ENCODE measurements around the gene POTEH.
"Not testable (repeated sequence)": the region's sequence is repeated elsewhere in the genome, so short reads cannot be mapped to it uniquely, and the experiment has no call there.

Gene POTEH

GRCh38 chr22:15689012-15689748 lies 646 bp upstream of the POTEH start:
- not testable (repeated sequence) for DNase-seq (ENCODE audit: low spot score); H3K79me1 ChIP-seq (ENCODE audit: low read depth, low read length)
- no CpG with 5 or more reads among the region's 77 CpGs for WGBS, 2 donors (ENCODE audit: extremely low coverage in 2 of 2, insufficient read length in 2 of 2, insufficient replicate concordance in 1 of 2)

GRCh38 chr22:15713600-15713999 lies 23.8 kb downstream of the POTEH start:
- not testable (repeated sequence) for H4K8ac ChIP-seq (ENCODE audit: low read depth, low read length); H3K14ac ChIP-seq (ENCODE audit: low read length); H3K9ac ChIP-seq (ENCODE audit: low read depth, low read length, poor library complexity); H3K4me1 ChIP-seq (ENCODE audit: control insufficient read depth in 2 of 2, insufficient read depth in 1 of 2, low read depth in 1 of 2, low read length in 2 of 2); H2AK5ac ChIP-seq (ENCODE audit: low read depth, low read length); DNase-seq (ENCODE audit: low spot score); H3K4ac ChIP-seq (ENCODE audit: low read length); H3K27ac ChIP-seq (replicated peaks; ENCODE audit: low read length); H3K27me3 ChIP-seq (ENCODE audit: control insufficient read depth in 3 of 3, insufficient read depth in 3 of 3, low read depth in 1 of 3, low read length in 3 of 3); H3K4me2 ChIP-seq (ENCODE audit: insufficient read depth, low read length, poor library complexity, severe bottlenecking); H3K36me3 ChIP-seq (replicated peaks in 1 of 2; ENCODE audit: control insufficient read depth in 2 of 2, insufficient read depth in 2 of 2, low read length in 2 of 2); H3K9me3 ChIP-seq (replicated peaks in 1 of 2; ENCODE audit: control insufficient read depth in 2 of 2, insufficient read depth in 1 of 2, low read depth in 1 of 2, low read length in 2 of 2); H2AFZ ChIP-seq (ENCODE audit: low read length); H2BK15ac ChIP-seq (ENCODE audit: low read length); H3K79me1 ChIP-seq (ENCODE audit: low read depth, low read length); H3K18ac ChIP-seq (ENCODE audit: low read length); H2BK12ac ChIP-seq (ENCODE audit: low read length); H2BK120ac ChIP-seq (ENCODE audit: low read depth, low read length); H3K23ac ChIP-seq (ENCODE audit: low read depth, low read length, poor library complexity); H3K4me3 ChIP-seq (ENCODE audit: low read length in 2 of 2); H4K91ac ChIP-seq (ENCODE audit: low read depth, low read length, poor library complexity); H2BK5ac ChIP-seq (ENCODE audit: low read length)
- no CpG with 5 or more reads among the region's 4 CpGs for WGBS, 2 donors (ENCODE audit: extremely low coverage in 2 of 2, insufficient read length in 2 of 2, insufficient replicate concordance in 1 of 2)

More at GRCh38 chr22:15689012-15689748, 646 bp upstream of the POTEH start:
- H3K9me3 ChIP-seq (replicated peaks in 1 of 2; ENCODE audit: control insufficient read depth in 2 of 2, insufficient read depth in 1 of 2, low read depth in 1 of 2, low read length in 2 of 2); H3K4ac ChIP-seq (ENCODE audit: low read length); H3K4me3 ChIP-seq (ENCODE audit: low read length in 2 of 2); H4K91ac ChIP-seq (ENCODE audit: low read depth, low read length, poor library complexity); H2AK5ac ChIP-seq (ENCODE audit: low read depth, low read length); H2AFZ ChIP-seq (ENCODE audit: low read length); H3K23ac ChIP-seq (ENCODE audit: low read depth, low read length, poor library complexity); H3K4me1 ChIP-seq (ENCODE audit: control insufficient read depth in 2 of 2, insufficient read depth in 1 of 2, low read depth in 1 of 2, low read length in 2 of 2); H3K9ac ChIP-seq (ENCODE audit: low read depth, low read length, poor library complexity); H3K14ac ChIP-seq (ENCODE audit: low read length); H4K8ac ChIP-seq (ENCODE audit: low read depth, low read length); H2BK120ac ChIP-seq (ENCODE audit: low read depth, low read length); H3K36me3 ChIP-seq (replicated peaks in 1 of 2; ENCODE audit: control insufficient read depth in 2 of 2, insufficient read depth in 2 of 2, low read length in 2 of 2); H3K4me2 ChIP-seq (ENCODE audit: insufficient read depth, low read length, poor library complexity, severe bottlenecking); H3K27ac ChIP-seq (replicated peaks; ENCODE audit: low read length); H3K27me3 ChIP-seq (ENCODE audit: control insufficient read depth in 3 of 3, insufficient read depth in 3 of 3, low read depth in 1 of 3, low read length in 3 of 3); H3K18ac ChIP-seq (ENCODE audit: low read length); H2BK12ac ChIP-seq (ENCODE audit: low read length); H2BK15ac ChIP-seq (ENCODE audit: low read length); H2BK5ac ChIP-seq (ENCODE audit: low read length): not testable (repeated sequence)

- H2AFZ ChIP-seq (ENCODE audit: low read length); H3K9ac ChIP-seq (ENCODE audit: low read depth, low read length, poor library complexity); H2AK5ac ChIP-seq (ENCODE audit: low read depth, low read length); H4K8ac ChIP-seq (ENCODE audit: low read depth, low read length); H3K79me1 ChIP-seq (ENCODE audit: low read depth, low read length); H3K36me3 ChIP-seq (replicated peaks in 1 of 2; ENCODE audit: control insufficient read depth in 2 of 2, insufficient read depth in 2 of 2, low read length in 2 of 2); H3K9me3 ChIP-seq (replicated peaks in 1 of 2; ENCODE audit: control insufficient read depth in 2 of 2, insufficient read depth in 1 of 2, low read depth in 1 of 2, low read length in 2 of 2); H3K4ac ChIP-seq (ENCODE audit: low read length); H4K91ac ChIP-seq (ENCODE audit: low read depth, low read length, poor library complexity); H3K27me3 ChIP-seq (ENCODE audit: control insufficient read depth in 3 of 3, insufficient read depth in 3 of 3, low read depth in 1 of 3, low read length in 3 of 3); H2BK12ac ChIP-seq (ENCODE audit: low read length); H2BK15ac ChIP-seq (ENCODE audit: low read length); H3K14ac ChIP-seq (ENCODE audit: low read length); H3K4me3 ChIP-seq (ENCODE audit: low read length in 2 of 2); H3K27ac ChIP-seq (replicated peaks; ENCODE audit: low read length); H3K23ac ChIP-seq (ENCODE audit: low read depth, low read length, poor library complexity); H2BK120ac ChIP-seq (ENCODE audit: low read depth, low read length); H3K18ac ChIP-seq (ENCODE audit: low read length); H2BK5ac ChIP-seq (ENCODE audit: low read length); H3K4me2 ChIP-seq (ENCODE audit: insufficient read depth, low read length, poor library complexity, severe bottlenecking); DNase-seq (ENCODE audit: low spot score); H3K4me1 ChIP-seq (ENCODE audit: control insufficient read depth in 2 of 2, insufficient read depth in 1 of 2, low read depth in 1 of 2, low read length in 2 of 2): not testable (repeated sequence)
- WGBS, 2 donors (ENCODE audit: extremely low coverage in 2 of 2, insufficient read length in 2 of 2, insufficient replicate concordance in 1 of 2) = no CpG with 5 or more reads among the region's 2 CpGs
Observed at GRCh38 chr22:15714125-15714524, 24.3 kb downstream of the POTEH start.

- not testable (repeated sequence) for H3K27me3 ChIP-seq (ENCODE audit: control insufficient read depth in 3 of 3, insufficient read depth in 3 of 3, low read depth in 1 of 3, low read length in 3 of 3); H3K4me3 ChIP-seq (ENCODE audit: low read length in 2 of 2); H3K14ac ChIP-seq (ENCODE audit: low read length); H3K9ac ChIP-seq (ENCODE audit: low read depth, low read length, poor library complexity); H3K79me1 ChIP-seq (ENCODE audit: low read depth, low read length); H3K4ac ChIP-seq (ENCODE audit: low read length); H3K27ac ChIP-seq (replicated peaks; ENCODE audit: low read length); H2AFZ ChIP-seq (ENCODE audit: low read length); H3K18ac ChIP-seq (ENCODE audit: low read length); H2AK5ac ChIP-seq (ENCODE audit: low read depth, low read length); H3K36me3 ChIP-seq (replicated peaks in 1 of 2; ENCODE audit: control insufficient read depth in 2 of 2, insufficient read depth in 2 of 2, low read length in 2 of 2); H2BK12ac ChIP-seq (ENCODE audit: low read length); H2BK120ac ChIP-seq (ENCODE audit: low read depth, low read length); H4K91ac ChIP-seq (ENCODE audit: low read depth, low read length, poor library complexity); DNase-seq (ENCODE audit: low spot score); H2BK5ac ChIP-seq (ENCODE audit: low read length); H3K4me1 ChIP-seq (ENCODE audit: control insufficient read depth in 2 of 2, insufficient read depth in 1 of 2, low read depth in 1 of 2, low read length in 2 of 2); H3K23ac ChIP-seq (ENCODE audit: low read depth, low read length, poor library complexity); H3K4me2 ChIP-seq (ENCODE audit: insufficient read depth, low read length, poor library complexity, severe bottlenecking); H4K8ac ChIP-seq (ENCODE audit: low read depth, low read length); H3K9me3 ChIP-seq (replicated peaks in 1 of 2; ENCODE audit: control insufficient read depth in 2 of 2, insufficient read depth in 1 of 2, low read depth in 1 of 2, low read length in 2 of 2); H2BK15ac ChIP-seq (ENCODE audit: low read length)
- WGBS, 2 donors (ENCODE audit: extremely low coverage in 2 of 2, insufficient read length in 2 of 2, insufficient replicate concordance in 1 of 2) = no CpG with 5 or more reads among the region's 18 CpGs
Observed at GRCh38 chr22:15721884-15722283, 32.1 kb downstream of the POTEH start.

All from neuronal stem cell (in vitro differentiated cells).